Endothelial cell of umbilical vein (primary cell): ENCODE data around the gene SH3PXD2A.

Experiments
- CTCF ChIP-seq, 2 donors: IDR thresholded peaks; 1 replicate in 1 of 2; 2 replicates in 1 of 2; pipeline ENCODE4 v1.5.1; 2011; ENCODE audit warnings: low read length in 2 of 2, mild to moderate bottlenecking in 2 of 2, moderate library complexity in 2 of 2, control low read depth in 1 of 2, inconsistent platforms in 1 of 2, low read depth in 1 of 2; ENCODE audit not compliant: insufficient read depth in 1 of 2; ENCODE audit errors: extremely low read depth in 1 of 2
- EZH2 ChIP-seq: IDR thresholded peaks from 2 replicates; pipeline ENCODE4 v1.6.1; 2012; ENCODE audit warnings: borderline replicate concordance, low read depth, mild to moderate bottlenecking, moderate library complexity, low read length, inconsistent platforms; ENCODE audit not compliant: severe bottlenecking
- FOS ChIP-seq: IDR thresholded peaks from 2 replicates; pipeline ENCODE4 v1.6.1; 2011; ENCODE audit warnings: mild to moderate bottlenecking, low read length, moderate library complexity, borderline replicate concordance; ENCODE audit not compliant: insufficient read depth
- JUN ChIP-seq: IDR thresholded peaks from 2 replicates; pipeline ENCODE4 v1.6.1; 2011; ENCODE audit warnings: borderline replicate concordance, low read depth; ENCODE audit not compliant: insufficient read length, insufficient read depth
- MAX ChIP-seq: IDR thresholded peaks from 2 replicates; pipeline ENCODE4 v1.6.1; 2011; ENCODE audit not compliant: insufficient read depth, insufficient read length
- MYC ChIP-seq: IDR thresholded peaks from one replicate; pipeline ENCODE4 v1.6.1; 2011; ENCODE audit warnings: mild to moderate bottlenecking, low read depth, low read length
- POLR2A ChIP-seq: IDR thresholded peaks from 2 replicates; pipeline ENCODE4 v1.6.1; 2012; ENCODE audit warnings: low read depth, mild to moderate bottlenecking, control low read depth, low read length
- POLR2AphosphoS5 ChIP-seq: IDR thresholded peaks from 2 replicates; pipeline ENCODE4 v1.6.1; 2012; ENCODE audit warnings: low read depth, mild to moderate bottlenecking, control low read depth, low read length, moderate library complexity; ENCODE audit not compliant: insufficient read depth

GRCh38 chr10:103630156-103630555, 225.2 kb downstream of the SH3PXD2A start:
- TF ChIP-seq POLR2A (no peak), CTCF (IDR thresholded peaks at IDR 0.05; ENCODE audit: extremely low read depth in 1 of 2, insufficient read depth in 1 of 2, low read depth in 1 of 2, low read length in 2 of 2) (no peak), EZH2 (no peak), POLR2AphosphoS5 (no peak), MYC (no peak), FOS (no peak), MAX (no peak), JUN (no peak)
